Esophagus mucosa (tissue), 1 donor: ENCODE measurements around the gene FSTL1. TPM values are rescaled to one million over a fixed set of nuclear protein-coding genes. Genes with fewer than 3 reads are reported as not detected.
A peak's percentile ranks its signal among the peaks of the same experiment; 100 is the strongest.

ENCODE experiments used
- ATAC-seq: fragments of 200-7000 bp; cut with Tn5 transposase; one replicate; pipeline ENCODE4 v1.9.1; 2020
- total RNA-seq: library from RNA; stranded (reverse); gene quantifications from one replicate; pipeline ENCODE4 v1.2.4, GENCODE V29; 2023
- donor health status: DM: yes; HTN: yes; CAD: no.

FSTL1 gene
- total RNA-seq, 1 donor from 2014 or later, result 15.8 TPM

DNA sequence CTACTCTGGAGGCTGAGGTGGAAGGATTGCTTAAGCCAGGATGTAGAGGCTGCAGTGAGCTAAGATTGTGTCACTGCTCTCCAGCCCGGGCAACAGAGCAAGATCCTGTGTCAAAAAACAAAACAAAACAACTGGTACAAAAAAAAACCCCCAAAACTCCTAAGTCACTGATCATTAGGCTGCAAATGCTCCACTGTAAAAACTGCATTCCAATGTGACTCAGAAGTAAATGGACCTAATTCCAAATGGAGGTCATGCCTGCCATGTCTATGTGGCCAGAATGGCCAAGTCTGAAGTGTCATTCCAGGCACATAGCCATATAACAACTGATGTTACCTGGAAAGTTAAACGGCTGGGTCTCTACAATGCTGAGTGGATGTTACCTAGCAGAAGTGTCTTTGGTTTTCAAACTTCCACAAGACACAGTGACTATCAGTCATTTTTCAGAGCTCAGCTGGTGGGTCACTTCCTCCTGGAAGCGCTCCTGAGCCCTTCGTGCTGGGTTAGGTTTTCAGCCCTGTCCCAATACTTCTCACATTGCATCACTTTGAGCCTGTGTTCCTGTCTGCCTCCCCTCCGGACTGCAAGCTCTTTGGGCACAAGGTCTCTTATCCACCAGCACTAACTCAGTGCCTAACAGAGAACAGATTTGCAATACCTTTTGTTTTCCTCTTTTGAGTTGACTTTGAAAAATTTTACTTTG lies 10.6 kb downstream of the FSTL1 start:
- ATAC-seq, result no peak

- ATAC-seq, result peak; percentile 54
Observed at GRCh38 chr3:120438665-120439370, 12.0 kb downstream of the FSTL1 start.

DNA sequence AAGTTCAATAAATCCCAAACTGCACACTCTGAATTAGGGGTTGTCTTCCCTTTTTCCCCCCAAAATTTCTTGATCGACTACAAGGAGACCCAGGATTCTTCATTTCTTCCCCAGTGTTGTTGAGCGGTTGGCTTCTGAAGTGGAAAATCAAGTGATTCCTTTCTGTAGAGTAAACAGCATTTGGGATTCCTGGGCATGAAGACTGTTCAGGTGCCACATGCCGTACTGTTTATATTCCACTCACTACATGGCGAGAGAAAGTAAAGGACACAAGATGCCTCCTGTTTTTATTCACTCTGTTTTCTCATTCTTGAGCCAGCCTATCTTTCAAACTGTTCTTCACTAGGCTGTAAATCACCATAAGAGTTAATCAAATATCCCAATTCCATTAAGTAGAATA lies 12.6 kb downstream of the FSTL1 start:
- no peak for ATAC-seq

DNA sequence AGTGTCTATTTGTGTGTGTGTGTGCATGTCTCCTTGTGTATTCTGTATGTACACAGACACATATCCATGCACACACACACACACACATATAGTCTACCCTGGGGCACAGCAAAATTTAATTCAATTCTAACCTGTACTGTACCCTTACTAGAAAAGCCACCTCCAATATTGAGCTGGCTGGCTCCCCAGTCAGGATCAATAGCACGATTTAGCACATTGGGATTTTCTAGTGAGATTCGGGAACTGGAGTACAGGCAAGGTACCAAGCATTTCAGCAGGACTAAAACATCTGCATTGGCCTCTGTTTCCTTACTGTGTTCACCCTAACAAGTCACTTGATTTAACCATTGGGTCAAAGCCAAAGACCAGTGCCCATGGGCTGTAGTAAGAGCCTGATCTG lies 13.2 kb downstream of the FSTL1 start:
- ATAC-seq, result no peak

DNA sequence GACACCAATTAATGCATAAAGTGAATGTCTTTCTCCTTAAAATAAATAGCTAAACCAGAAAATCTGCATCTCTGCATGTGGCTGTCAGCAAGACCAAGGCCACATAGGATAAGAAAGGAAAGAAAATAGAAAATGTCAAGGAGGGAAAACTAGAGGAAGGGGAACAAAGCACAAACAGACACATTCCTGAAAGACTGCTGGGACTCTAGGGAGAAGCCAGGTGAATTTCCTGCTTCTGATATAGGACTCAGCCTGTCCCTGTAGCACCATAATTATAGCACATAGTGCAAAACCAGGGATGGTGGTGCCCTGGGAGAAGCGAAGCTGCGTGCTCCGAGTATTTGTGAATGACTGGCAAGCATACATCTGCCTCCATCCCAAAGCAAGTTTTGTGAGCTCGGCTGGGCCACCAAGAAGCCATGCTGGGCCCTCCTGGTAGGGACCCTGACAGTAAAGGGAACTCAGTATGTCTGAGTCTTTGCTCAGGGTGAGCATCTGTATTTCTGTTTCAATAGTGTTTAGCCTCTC lies 14.2 kb downstream of the FSTL1 start:
- no peak for ATAC-seq

DNA sequence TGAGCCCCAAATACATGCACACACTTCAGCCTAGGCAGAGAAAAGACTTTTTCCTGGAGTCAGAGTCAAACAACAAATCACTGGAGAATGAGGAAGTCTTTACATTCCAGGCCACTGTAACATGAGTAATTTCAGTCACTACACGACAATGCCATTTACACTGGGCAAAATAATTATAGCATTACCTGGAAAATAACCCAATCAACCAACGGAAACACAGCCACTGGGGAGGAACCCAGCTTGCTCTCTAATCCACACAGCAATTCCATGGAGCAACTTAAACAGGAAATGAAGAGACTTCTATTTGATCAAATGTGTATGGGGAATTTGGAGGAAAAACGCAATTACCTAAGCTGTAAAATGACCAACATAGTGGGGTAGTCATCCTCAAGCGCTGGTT lies 15.2 kb downstream of the FSTL1 start:
- peak; percentile 77 for ATAC-seq

DNA sequence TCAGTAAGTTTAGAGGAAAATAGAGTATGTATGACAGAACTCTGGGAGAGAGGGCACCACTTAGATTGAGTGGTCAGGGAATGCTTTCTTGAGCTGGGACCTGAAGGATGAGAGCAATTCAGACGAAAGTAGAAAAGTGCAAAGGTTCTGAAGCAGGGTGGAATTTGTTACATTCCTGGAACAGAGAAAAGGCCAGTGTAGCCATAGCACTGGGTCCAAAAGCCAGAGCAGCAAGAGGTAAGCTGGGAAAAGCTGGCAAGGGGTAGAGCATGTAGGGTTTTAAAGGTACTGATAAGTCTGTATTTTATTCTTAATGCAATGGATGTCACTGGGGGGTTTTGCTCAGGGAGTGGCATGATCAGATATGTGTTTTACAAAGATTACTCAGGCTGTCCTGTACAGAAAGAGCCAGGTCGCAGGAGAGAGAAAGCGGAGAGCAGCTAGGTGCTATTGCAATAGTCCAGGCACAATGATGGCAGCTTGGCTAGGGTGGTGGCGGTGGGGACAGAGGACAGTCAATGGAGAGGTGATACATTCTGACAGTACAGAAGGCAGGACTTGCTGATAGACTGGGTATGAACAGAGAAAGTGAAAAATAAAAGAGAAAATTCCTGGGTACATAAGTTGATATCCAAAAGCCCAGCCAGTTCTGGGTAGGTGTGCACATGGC lies 17.0 kb downstream of the FSTL1 start:
- no peak for ATAC-seq

DNA sequence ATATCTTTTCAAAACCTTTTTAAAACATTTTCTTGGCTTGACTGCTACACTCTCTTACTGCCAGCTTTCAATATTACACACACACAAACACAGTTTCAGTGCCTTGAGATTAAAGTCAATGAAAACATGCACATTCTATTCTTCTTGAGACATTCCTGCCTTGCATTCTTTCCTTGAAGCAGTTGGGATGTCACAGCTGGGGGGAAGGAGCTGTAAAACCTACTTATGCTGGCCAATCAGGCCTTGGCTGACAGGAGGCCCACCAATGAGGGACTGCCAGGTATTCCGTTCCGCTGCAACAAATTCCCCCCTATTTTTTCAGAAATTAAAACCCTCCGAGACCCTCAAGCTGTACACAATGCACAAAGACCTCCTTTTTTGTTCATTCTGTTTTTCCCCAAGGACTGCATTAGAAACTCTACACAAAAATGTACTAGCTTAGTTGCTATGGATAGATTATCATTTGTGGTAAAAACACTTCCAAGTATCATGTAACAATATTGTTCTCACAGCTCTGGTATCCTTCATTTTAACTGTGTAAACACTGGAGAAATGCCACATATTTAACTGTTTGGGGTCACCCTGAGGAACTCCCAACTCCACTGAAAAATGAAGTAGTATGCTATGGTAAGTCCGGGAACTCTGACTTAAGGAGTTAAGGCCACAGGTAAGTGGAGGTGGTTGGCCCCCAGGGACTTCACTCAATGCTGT lies 18.5 kb downstream of the FSTL1 start:
- no peak for ATAC-seq

- ATAC-seq, result no peak
Observed at GRCh38 chr3:120429921-120430361, 20.9 kb downstream of the FSTL1 start.

- no peak for ATAC-seq
Observed at GRCh38 chr3:120428924-120429323, 21.9 kb downstream of the FSTL1 start.

- ATAC-seq, result no peak
Observed at GRCh38 chr3:120427201-120427600, 23.6 kb downstream of the FSTL1 start.

- ATAC-seq, result no peak
Observed at GRCh38 chr3:120425572-120426250, 25.1 kb downstream of the FSTL1 start.

DNA sequence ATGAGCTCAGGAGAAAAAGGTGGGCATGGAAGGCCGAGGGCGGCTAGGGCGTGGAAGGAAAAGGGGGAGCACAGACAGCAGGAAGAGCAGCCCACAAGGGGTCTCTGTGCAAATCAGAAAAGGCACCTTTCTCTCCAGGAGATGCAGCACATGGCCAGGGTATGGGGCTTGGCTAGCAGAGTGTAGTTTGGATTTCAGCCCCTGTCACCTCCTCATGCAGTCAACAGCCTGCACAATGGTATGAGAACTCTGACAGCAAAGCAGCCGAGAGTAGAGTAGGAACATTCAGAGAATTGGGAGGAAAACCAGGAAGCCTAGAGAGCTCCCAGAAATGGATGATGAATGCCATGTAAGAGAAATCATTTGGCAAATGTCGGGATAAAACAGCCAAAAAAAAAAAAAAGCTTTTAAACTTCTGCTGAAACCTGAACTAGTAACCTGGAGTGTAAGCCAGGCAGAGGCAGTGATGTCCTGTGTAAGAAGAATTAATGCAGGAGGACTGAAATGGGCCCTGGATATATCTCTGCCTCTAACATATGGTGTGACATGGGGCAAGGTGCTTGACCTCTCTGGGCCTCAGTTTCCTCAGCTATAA lies 25.7 kb downstream of the FSTL1 start:
- ATAC-seq, result no peak

DNA sequence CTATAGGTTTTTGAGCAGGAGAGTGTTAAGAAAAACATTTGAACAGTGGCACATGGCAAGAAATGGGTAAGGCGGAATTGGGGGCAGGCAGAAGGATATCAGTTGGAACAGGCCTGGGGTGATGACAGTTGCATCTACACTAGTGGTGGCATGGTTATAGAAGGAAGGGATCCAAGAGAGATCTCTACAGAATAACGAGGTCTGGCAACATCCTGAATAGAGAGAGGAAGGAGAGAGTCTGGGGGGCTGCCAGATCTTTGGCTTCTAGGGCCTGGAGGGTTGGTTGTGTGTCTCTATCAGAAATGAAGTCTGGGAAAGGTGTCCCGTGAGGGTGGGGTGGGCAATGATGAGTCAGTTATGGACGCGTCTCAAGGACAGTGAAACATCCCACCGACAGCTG lies 26.3 kb downstream of the FSTL1 start:
- no peak for ATAC-seq

DNA sequence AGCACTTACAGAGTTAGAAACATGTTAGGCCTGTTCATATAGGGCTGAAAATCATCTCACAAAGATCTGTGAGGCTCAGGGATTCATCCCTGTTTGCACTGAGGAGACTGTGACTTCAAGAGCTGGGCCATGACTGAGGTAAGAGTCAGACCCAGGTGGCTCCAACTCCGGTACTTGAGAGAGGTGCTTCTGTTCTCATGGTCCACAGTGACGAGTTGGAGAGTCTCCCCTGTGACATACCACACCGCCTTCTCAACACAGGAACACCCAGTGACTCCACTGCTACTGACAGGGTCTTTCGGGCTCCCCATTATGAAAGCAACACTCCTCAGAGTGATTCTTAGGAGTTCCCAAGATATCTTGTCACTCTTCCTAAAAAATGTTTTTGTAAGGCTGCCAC lies 27.4 kb downstream of the FSTL1 start:
- ATAC-seq, result no peak

- no peak for ATAC-seq
Observed at GRCh38 chr3:120421926-120422325, 28.9 kb downstream of the FSTL1 start.

DNA sequence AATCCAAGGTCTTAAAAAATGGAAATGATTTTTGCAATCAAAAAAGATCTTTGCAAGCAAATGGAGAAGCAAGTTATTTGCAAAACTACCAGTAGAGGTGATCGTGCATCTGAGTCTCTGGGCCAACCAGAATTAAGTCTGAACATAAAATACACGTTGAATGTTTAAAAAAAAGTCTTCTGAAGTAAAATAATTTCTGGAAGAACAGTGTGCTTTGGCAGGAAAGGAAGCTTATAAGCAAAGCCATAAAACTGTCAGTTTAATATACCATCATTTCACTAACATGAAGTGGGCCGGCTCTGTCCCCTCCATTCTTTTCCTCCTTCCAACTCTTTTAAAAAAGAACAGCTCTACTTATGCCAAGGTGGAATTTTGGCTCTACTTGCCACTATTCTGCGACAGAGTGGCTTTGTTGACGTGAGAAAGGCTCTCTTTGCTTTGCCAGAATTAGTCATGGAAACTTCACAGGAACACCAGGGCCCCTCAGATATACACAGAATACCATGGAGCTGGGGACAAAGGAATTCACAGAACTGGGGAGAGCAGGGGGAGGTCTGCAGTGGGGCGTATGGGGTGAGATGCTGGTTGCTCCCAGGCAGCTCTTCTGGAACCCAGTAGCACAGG lies 29.8 kb downstream of the FSTL1 start:
- no peak for ATAC-seq

GRCh38 chr3:120420360-120420759 lies 30.4 kb downstream of the FSTL1 start:
- ATAC-seq, result no peak

DNA sequence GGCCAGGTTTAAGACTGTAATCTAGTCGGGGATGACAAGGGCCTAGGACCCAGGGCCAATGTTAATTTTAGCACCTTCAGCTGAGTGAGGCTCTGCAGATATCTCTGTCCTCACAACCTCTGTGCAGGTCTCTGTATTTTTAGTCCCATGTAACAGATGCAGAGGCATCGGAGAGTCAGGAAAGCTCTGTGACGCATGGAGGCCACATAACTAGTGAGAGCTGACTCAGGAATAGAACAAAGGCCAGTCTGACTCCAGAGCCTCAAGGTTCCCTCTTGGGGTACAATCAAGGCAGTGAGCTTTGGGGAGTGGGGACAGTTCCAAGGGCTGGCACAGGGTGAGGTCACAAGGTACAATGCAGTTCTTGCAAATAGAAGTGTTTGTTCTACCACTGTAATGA lies 31.0 kb downstream of the FSTL1 start:
- no peak for ATAC-seq

DNA sequence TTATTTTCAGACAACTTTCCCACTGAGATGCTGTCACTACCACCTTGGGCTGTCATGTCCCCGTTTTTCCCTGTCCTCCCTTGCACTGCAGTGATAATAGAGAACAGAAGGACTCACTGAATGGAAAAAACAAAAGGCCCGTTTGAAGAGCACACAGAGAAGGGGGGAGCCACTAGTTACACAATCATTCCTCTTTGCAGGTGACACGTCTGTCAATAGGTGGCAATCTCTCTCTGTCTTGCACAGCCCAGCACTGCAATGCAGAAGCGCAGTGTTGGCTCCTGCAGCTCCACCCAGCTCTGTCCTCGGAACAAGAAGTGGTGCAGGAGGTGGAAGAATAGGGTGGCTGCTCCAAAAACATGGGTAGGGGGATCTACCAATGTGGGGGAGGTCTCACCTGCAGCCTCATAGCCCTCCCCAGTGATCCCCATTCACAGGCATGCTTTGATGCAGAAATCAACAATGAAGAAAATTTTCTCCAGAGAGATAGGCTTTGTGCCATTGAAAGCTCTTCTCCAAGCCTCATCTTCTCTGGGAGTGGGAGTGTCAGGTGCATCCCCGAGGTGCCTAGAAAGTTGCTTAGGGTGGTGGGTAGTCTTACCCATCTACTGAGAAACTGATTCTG lies 31.8 kb downstream of the FSTL1 start:
- ATAC-seq, result peak; percentile 74

- no peak for ATAC-seq
Observed at GRCh38 chr3:120418446-120418845, 32.3 kb downstream of the FSTL1 start.
